HFFc6 (cell line): ENCODE measurements around the gene TXNDC2. TPM values are rescaled to one million over a fixed set of nuclear protein-coding genes. Genes with fewer than 3 reads are reported as not detected.
A peak's percentile ranks its signal among the peaks of the same experiment; 100 is the strongest.

ENCODE experiments used
- DNase-seq: peaks from one replicate; pipeline ENCODE4 v3.0.0-alpha.2; 2018
- H3K27ac Mint-ChIP-seq: 2 replicates; pipeline ENCODE4 v1.8.0; 2020; ENCODE audit warnings: mild to moderate bottlenecking, mixed read lengths
- H3K27me3 Mint-ChIP-seq: 2 replicates; pipeline ENCODE4 v1.8.0; 2021; ENCODE audit warnings: mild to moderate bottlenecking, moderate library complexity, mixed read lengths; ENCODE audit not compliant: insufficient read depth
- H3K36me3 Mint-ChIP-seq: 2 replicates; pipeline ENCODE4 v1.8.0; 2021; ENCODE audit warnings: low read depth, mixed read lengths
- H3K4me1 Mint-ChIP-seq: 2 replicates; pipeline ENCODE4 v1.8.0; 2020; ENCODE audit warnings: low read depth, mixed read lengths
- H3K4me3 Mint-ChIP-seq: 2 replicates; pipeline ENCODE4 v1.8.0; 2020; ENCODE audit warnings: mild to moderate bottlenecking, moderate library complexity, mixed read lengths
- H3K9me3 Mint-ChIP-seq: 2 replicates; pipeline ENCODE4 v1.8.0; 2020; ENCODE audit warnings: mild to moderate bottlenecking, mixed read lengths
- total RNA-seq, 6 experiments: library from RNA; stranded (reverse); fragmentation: NEBNext Ultra II Directional; extraction: Animal tissue kit (Norgen Biotek cat#: 25700); gene quantifications; 2 replicates in 1 of 6; 3 replicates in 5 of 6; pipeline ENCODE4 v1.2.3, GENCODE V29; 2021
- TF ChIP-seq, protein P1 (sequence below): fragments of 200-600 bp; sonication (generic); IDR thresholded peaks from 2 replicates; pipeline ENCODE4 v1.5.0; 2021; ENCODE audit warnings: antibody characterized with exemption, mild to moderate bottlenecking

TXNDC2 gene
- total RNA-seq, 6 experiments from 2014 or later, result 0.14 to 0.34 (median 0.18) TPM; not detected in 3

DNA sequence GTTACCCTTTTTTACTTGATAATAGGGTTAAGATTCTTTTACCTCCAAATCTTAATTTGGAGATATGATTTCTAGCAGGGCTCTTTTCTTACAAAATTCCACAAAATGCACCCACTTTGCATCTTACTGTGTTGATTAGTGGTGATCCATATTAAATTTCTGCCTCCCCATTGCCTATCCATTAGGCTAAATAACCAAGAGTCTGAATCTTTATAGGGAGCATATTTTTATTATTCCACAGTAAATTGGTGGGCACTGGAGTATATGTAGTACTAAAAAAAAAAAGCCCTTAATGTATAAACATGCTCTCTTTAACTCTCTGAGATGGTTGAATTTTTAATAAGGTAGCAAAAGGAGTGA lies 8.1 kb upstream of the TXNDC2 start:
- Mint-ChIP-seq H3K27me3 (no peaks in the 10 kb centered on the region), H3K27ac (peak overlapping the region; percentile 100), H3K4me3 (peak overlapping the region; percentile 92), H3K4me1 (peaks cover 48% of the 10 kb centered on the region), H3K9me3 (no peaks in the 10 kb centered on the region), H3K36me3 (no peaks in the 10 kb centered on the region)
- TF ChIP-seq, protein P1, sequence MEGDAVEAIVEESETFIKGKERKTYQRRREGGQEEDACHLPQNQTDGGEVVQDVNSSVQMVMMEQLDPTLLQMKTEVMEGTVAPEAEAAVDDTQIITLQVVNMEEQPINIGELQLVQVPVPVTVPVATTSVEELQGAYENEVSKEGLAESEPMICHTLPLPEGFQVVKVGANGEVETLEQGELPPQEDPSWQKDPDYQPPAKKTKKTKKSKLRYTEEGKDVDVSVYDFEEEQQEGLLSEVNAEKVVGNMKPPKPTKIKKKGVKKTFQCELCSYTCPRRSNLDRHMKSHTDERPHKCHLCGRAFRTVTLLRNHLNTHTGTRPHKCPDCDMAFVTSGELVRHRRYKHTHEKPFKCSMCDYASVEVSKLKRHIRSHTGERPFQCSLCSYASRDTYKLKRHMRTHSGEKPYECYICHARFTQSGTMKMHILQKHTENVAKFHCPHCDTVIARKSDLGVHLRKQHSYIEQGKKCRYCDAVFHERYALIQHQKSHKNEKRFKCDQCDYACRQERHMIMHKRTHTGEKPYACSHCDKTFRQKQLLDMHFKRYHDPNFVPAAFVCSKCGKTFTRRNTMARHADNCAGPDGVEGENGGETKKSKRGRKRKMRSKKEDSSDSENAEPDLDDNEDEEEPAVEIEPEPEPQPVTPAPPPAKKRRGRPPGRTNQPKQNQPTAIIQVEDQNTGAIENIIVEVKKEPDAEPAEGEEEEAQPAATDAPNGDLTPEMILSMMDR, result no peak
- no peak for DNase-seq

DNA sequence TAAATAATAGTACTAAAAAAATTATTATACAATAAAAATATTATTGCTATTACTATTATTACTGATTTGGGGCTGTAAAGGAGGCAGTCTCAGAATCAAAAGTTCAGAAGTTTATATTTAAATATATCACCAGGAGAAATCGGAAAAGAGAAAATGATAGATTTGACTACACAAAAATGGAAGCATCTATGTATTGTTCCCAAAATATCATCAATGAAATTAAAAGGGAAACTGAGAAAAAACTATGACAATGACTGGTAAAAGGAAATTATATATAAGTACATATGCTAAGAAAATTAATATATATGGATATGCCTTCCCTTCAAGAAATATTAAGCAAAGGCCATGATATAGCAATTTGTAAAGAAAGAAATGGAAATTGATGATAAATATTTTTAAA lies 7.7 kb upstream of the TXNDC2 start:
- no peaks in the 10 kb centered on the region for H3K27me3 Mint-ChIP-seq
- H3K36me3 Mint-ChIP-seq, result no peaks in the 10 kb centered on the region
- H3K9me3 Mint-ChIP-seq, result no peaks in the 10 kb centered on the region
- H3K4me1 Mint-ChIP-seq, result peaks cover 48% of the 10 kb centered on the region
- peak overlapping the region; percentile 92 for H3K4me3 Mint-ChIP-seq
- peak overlapping the region; percentile 100 for H3K27ac Mint-ChIP-seq
- TF ChIP-seq, protein P1, result no peak
- no peak for DNase-seq

DNA sequence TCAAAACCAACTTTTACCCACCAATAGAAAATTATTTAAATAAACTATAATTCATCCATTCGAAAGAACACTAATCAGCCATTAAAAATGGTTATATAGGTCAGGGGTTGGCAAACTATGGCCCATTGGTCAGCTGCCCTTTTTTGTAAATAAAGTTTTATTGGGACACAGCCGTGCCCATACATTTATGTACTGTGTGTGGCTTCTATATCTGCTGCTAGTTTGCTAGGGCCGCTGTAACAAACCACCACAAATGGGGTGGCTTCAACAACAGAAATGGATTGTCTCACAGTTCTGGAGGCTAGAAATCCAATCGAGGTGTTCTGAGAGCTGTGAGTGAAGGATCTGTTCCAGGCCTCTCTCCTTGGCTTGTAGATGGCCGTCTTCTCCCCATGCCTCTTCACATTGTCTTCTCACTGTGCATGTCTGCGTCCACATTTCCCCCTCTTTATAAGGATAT lies 7.0 kb upstream of the TXNDC2 start:
- H3K27me3 Mint-ChIP-seq, result no peaks in the 10 kb centered on the region
- TF ChIP-seq, protein P1, result no peak

DNA sequence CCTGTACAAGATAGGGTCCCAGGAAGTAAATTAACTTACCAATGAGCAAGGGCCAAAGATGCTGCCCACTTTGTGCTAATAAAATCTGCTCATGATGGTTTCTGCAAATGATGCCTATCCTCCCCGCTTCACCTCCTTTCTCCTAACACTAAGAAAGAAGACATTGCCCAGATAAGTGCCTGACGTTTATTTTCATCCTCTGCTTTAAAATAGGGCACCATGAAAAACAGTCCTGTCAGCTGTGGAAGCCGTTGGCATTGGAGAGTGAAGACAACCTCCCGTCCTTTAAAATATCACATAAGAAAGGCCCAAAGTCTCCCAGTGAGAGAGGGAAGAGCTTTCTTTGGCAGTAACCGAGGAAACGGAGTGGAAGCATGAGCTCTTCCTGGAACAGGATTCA lies 1.7 kb upstream of the TXNDC2 start:
- no peak overlapping the region for H3K27ac Mint-ChIP-seq
- H3K36me3 Mint-ChIP-seq, result no peaks in the 10 kb centered on the region
- peaks cover 1% of the 10 kb centered on the region for H3K27me3 Mint-ChIP-seq
- peaks cover 8% of the 10 kb centered on the region for H3K4me1 Mint-ChIP-seq
- H3K9me3 Mint-ChIP-seq, result no peaks in the 10 kb centered on the region
- TF ChIP-seq, protein P1, result no peak
- DNase-seq, result no peak
- H3K4me3 Mint-ChIP-seq, result no peak overlapping the region

More for the DNA sequence above, 7.0 kb upstream of the TXNDC2 start:
- Mint-ChIP-seq H3K4me1 (peaks cover 48% of the 10 kb centered on the region), H3K4me3 (no peak overlapping the region), H3K27ac (peak overlapping the region; percentile 52; the same call in 1 of the 2 replicates), H3K36me3 (no peaks in the 10 kb centered on the region), H3K9me3 (no peaks in the 10 kb centered on the region)
- DNase-seq, result no peak

DNA sequence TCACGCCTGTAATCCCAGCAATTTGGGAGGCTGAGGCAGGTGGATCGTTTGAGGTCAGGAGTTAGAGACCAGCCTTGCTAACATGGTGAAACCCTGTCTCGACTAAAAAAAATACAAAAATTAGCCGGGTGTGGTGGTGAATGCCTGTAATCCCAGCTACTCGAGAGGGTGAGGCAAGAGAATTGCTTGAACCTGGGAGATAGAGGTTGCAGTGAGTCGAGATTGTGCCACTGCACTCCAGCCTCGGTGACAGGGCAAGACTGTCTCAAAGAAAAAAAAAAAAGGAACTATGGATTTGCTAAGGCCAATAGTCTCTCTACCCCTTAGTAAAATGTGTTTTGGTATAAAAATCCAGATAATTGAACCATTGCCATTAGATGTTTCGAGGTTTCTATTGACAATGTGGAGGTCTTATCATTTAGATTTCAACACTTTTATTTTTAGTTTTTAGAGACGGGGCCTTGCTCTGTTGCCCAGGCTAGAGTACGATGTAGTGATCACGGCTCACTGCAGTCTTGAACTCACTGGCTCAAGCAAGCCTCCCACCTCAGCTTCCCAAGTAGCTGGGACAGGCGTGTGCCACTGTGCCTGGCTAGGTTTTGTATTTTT lies 1.1 kb upstream of the TXNDC2 start:
- no peaks in the 10 kb centered on the region for H3K36me3 Mint-ChIP-seq
- peaks cover 8% of the 10 kb centered on the region for H3K4me1 Mint-ChIP-seq
- TF ChIP-seq, protein P1, result no peak
- no peaks in the 10 kb centered on the region for H3K9me3 Mint-ChIP-seq
- no peak overlapping the region for H3K27ac Mint-ChIP-seq
- no peak overlapping the region for H3K4me3 Mint-ChIP-seq
- peaks cover 1% of the 10 kb centered on the region for H3K27me3 Mint-ChIP-seq
- DNase-seq, result no peak

DNA sequence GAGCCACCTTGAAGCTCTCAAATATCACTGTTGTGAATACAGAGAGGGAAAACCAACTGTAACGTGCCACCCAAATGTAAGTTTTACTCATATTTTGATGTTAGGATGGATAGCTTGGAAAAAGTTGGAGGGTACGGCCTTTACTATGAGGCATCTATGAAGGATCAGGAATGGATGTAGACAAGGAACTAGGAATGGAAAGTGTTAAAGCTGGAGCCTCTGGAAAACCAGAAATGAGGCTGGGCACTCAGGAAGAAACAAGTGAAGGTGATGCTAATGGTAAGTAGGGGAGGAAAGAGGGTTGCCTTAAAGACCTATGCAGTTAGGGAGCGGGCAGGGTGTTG lies 204 bp downstream of the TXNDC2 start:
- DNase-seq, result no peak
- H3K9me3 Mint-ChIP-seq, result no peaks in the 10 kb centered on the region
- peaks cover under 1% of the 10 kb centered on the region for H3K4me1 Mint-ChIP-seq
- peaks cover 1% of the 10 kb centered on the region for H3K27me3 Mint-ChIP-seq
- TF ChIP-seq, protein P1, result no peak
- no peak overlapping the region for H3K4me3 Mint-ChIP-seq
- H3K36me3 Mint-ChIP-seq, result no peaks in the 10 kb centered on the region
- H3K27ac Mint-ChIP-seq, result no peak overlapping the region
